Occipital lobe (tissue), 3 donors: ENCODE results near the gene CLDN25. TPM values are rescaled to one million over a fixed set of nuclear protein-coding genes. Genes with fewer than 3 reads are reported as not detected.

Source experiments
- DNase-seq: peaks from one replicate; lab custom pipeline; 2025; lab: John Stamatoyannopoulos, UW
- small RNA-seq: library from RNA; depleted of rRNA; stranded (forward); fragments of <200 nt; gene quantifications from one replicate; pipeline ENCODE3, GENCODE V24; 2014
- total RNA-seq: library from RNA; depleted of rRNA; stranded (reverse); fragments of >200 nt; gene quantifications from one replicate; pipeline ENCODE4 v1.2.3, GENCODE V29; 2014

The CLDN25 gene
- total RNA-seq, 1 donor from 2014 or later = not detected

GRCh38 chr11:113808931-113809330 lies 29.3 kb downstream of the CLDN25 start:
- DNase-seq = no peak

- DNase-seq = no peak
Measured at GRCh38 chr11:113814181-113814580, 34.6 kb downstream of the CLDN25 start.

GRCh38 chr11:113817162-113817561 lies 37.6 kb downstream of the CLDN25 start:
- DNase-seq = no peak

GRCh38 chr11:113817626-113818025 lies 38.0 kb downstream of the CLDN25 start:
- no peak for DNase-seq

GRCh38 chr11:113818426-113818825 lies 38.8 kb downstream of the CLDN25 start:
- no peak for DNase-seq

GRCh38 chr11:113827477-113827876 lies 47.9 kb downstream of the CLDN25 start:
- no peak for DNase-seq

GRCh38 chr11:113828191-113828590 lies 48.6 kb downstream of the CLDN25 start:
- DNase-seq = peak; percentile 6

GRCh38 chr11:113829751-113830150 lies 50.2 kb downstream of the CLDN25 start:
- DNase-seq = no peak

Small RNA genes within 50 kb of the gene (small RNA-seq; reads per million reads assigned to genes)
- gene LRRC37A13P (not detected), gene RPS29P19 (not detected)

Other genes with a start within 250 kb of the CLDN25 start
- gene TMPRSS5, start 73.5 kb upstream of the CLDN25 start, total RNA-seq = 3.0 TPM
- 14.0 TPM for gene ZW10, start 6.1 kb upstream of the CLDN25 start, total RNA-seq
- 34.3 TPM for gene USP28, start 95.8 kb downstream of the CLDN25 start, total RNA-seq
- 0.31 TPM for gene HTR3B, start 125.0 kb downstream of the CLDN25 start, total RNA-seq
- gene HTR3A, start 195.3 kb downstream of the CLDN25 start, total RNA-seq = 0.31 TPM